ENCODE measurements around the gene CCSER1.
A peak's percentile ranks its signal among the peaks of the same experiment; 100 is the strongest.
"Not testable (repeated sequence)": the region's sequence is repeated elsewhere in the genome, so short reads cannot be mapped to it uniquely, and the experiment has no call there.

Gene CCSER1

DNA sequence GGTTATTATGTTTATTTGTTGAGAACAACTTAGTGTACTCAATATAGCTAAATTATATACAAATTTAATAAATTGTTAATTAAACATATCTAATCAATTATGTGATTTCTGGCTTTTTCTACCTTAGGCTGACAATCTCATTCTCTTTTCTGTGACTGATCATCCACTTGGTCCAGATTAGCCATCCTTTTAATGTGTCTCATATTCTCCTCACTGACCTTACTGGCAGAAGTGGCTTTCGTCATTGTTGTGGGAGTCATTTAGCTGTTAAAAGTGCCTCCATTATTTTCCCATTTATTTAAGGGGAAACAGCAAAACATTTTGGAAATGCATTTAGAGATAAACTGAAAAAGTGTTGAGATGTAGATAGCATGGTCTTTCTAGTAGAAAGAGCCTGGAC lies 172.2 kb downstream of the CCSER1 start:
- no peak overlapping the region for H3K4me3 ChIP-seq (ENCODE audit: low read depth, low read length)
- no peak for TF ChIP-seq CTCF (IDR thresholded peaks at IDR 0.05; ENCODE audit: low read depth, low read length, missing control alignments)
- DNase-seq (ENCODE audit: low read depth), result no peak
- in situ Hi-C loops (cut with HindIII; ENCODE audit: low sequenced_read_pairs), result no loop called here

- TF ChIP-seq CTCF (IDR thresholded peaks at IDR 0.05; ENCODE audit: low read depth, low read length, missing control alignments), result no peak
- no peak overlapping the region for H3K4me3 ChIP-seq (ENCODE audit: low read depth, low read length)
- no peak for DNase-seq (ENCODE audit: low read depth)
- in situ Hi-C loops (cut with HindIII; ENCODE audit: low sequenced_read_pairs), result no loop called here
These were observed 179.6 kb downstream of the CCSER1 start for GRCh38 chr4:90306810-90307209.

- H3K4me3 ChIP-seq (ENCODE audit: low read depth, low read length); in situ Hi-C loops (cut with HindIII; ENCODE audit: low sequenced_read_pairs): not testable (repeated sequence)
- peak; percentile 23 for DNase-seq (ENCODE audit: low read depth)
These were observed 189.9 kb downstream of the CCSER1 start for GRCh38 chr4:90317140-90317539.

- H3K4me3 ChIP-seq (ENCODE audit: low read depth, low read length), result no peak overlapping the region
- DNase-seq (ENCODE audit: low read depth), result peak; percentile 65
- no peak for TF ChIP-seq CTCF (IDR thresholded peaks at IDR 0.05; ENCODE audit: low read depth, low read length, missing control alignments)
- in situ Hi-C loops (cut with HindIII; ENCODE audit: low sequenced_read_pairs), result no loop called here
These were observed 190.6 kb downstream of the CCSER1 start for GRCh38 chr4:90317785-90318184.

DNA sequence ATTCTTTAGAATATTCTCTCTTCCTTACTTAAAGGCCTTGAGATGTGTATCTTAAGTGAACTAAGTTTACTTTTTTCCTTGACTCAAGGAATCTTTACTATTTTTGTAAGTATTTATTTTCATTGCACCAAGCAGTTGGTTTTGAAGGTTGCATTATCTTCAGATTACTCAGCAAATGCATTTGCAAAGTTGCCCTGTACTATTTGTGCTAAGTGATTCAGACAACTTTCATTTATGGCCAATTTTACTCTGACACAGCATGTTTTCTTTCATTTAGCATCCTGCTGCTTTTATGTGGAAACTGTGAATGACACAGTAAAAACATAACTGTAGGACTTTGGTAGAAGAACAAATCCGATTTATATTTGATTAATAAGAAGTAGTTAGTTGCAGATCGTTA lies 191.0 kb downstream of the CCSER1 start:
- in situ Hi-C loops (cut with HindIII; ENCODE audit: low sequenced_read_pairs), result no loop called here
- no peak for TF ChIP-seq CTCF (IDR thresholded peaks at IDR 0.05; ENCODE audit: low read depth, low read length, missing control alignments)
- no peak overlapping the region for H3K4me3 ChIP-seq (ENCODE audit: low read depth, low read length)
- peak; percentile 83 for DNase-seq (ENCODE audit: low read depth)

DNA sequence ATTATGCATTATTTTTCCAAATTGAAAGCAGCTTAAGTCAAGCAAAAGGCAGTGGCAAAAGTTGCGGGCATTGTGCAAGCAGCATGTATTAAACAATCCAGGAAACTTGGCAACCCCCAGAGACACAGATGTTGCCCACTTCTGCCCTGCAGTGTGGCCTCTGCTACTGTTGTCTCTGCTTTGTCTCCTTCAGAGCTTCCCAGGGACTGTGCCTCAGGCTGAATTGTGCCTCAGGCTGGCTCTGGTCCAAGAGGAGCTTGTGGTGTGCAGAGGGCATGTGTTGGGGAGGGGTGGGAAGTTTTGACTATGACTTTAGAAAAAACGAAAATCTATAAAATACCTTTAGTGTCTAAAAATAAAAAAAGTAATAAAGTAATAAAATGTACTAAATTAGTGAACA lies 201.4 kb downstream of the CCSER1 start:
- in situ Hi-C loops (cut with HindIII; ENCODE audit: low sequenced_read_pairs), result no loop called here
- H3K4me3 ChIP-seq (ENCODE audit: low read depth, low read length), result no peak overlapping the region
- TF ChIP-seq CTCF (IDR thresholded peaks at IDR 0.05; ENCODE audit: low read depth, low read length, missing control alignments), result no peak
- peak; percentile 3 for DNase-seq (ENCODE audit: low read depth)

DNA sequence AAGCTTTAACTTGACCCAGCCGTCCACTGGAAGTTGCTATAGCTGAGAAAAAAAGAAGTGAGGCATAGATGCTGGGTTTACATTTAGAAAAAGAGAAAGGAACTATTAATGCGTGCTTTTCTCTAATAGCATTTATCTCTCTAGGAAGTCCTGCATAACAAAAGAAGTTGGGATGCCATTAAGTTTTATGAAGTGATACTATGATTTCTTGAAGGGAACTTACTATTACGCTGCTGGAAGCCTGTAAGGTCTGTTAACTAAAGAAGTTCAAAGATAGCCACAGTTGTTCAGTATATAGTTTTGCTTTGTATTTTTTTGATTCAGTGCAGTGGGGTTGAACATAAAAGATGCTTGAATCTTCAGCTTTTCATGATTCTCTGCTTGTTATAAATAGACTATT lies 203.4 kb downstream of the CCSER1 start:
- no peak for TF ChIP-seq CTCF (IDR thresholded peaks at IDR 0.05; ENCODE audit: low read depth, low read length, missing control alignments)

More for the DNA sequence above, 203.4 kb downstream of the CCSER1 start:
- DNase-seq (ENCODE audit: low read depth), result no peak
- in situ Hi-C loops (cut with HindIII; ENCODE audit: low sequenced_read_pairs), result no loop called here
- H3K4me3 ChIP-seq (ENCODE audit: low read depth, low read length), result no peak overlapping the region
